SK-N-DZ (cell line): Measurements from ENCODE around the gene INPP5F. TPM values are rescaled to one million over a fixed set of nuclear protein-coding genes. Genes with fewer than 3 reads are reported as not detected.

Experiments used
- DNase-seq: peaks from one replicate; pipeline ENCODE4 v3.0.0-alpha.2; 2015; ENCODE audit warnings: low spot score
- polyA plus RNA-seq, 2 experiments: library from polyadenylated mRNA; depleted of rRNA; stranded (reverse); fragments of >200 nt; gene quantifications; 2 replicates each; pipeline ENCODE4 v1.2.3, GENCODE V29; 2014

The INPP5F gene
- polyA plus RNA-seq (2014; cell fraction: cytosol; rRNA removed): 24.1 and 26.1 TPM in 2 replicates
- 25.5 and 30.2 TPM in 2 replicates for polyA plus RNA-seq (2014; cell fraction: nucleus; rRNA removed)

- peak; percentile 99 for DNase-seq
Measured at GRCh38 chr10:119725828-119726675, at the start of gene INPP5F. INPP5F (plus strand) TSS chr10:119726050; CDS start chr10:119726263, 213 bp downstream.

- DNase-seq: no peak
Measured at GRCh38 chr10:119677126-119677525, 48.7 kb upstream of the INPP5F start.

GRCh38 chr10:119677904-119678755 lies 47.7 kb upstream of the INPP5F start:
- no peak for DNase-seq

- no peak for DNase-seq
Measured at GRCh38 chr10:119679480-119679829, 46.4 kb upstream of the INPP5F start.

- DNase-seq: no peak
Measured at GRCh38 chr10:119680050-119680449, 45.8 kb upstream of the INPP5F start.

GRCh38 chr10:119680650-119681081 lies 45.2 kb upstream of the INPP5F start:
- DNase-seq: no peak

- peak; percentile 80 for DNase-seq
Measured at GRCh38 chr10:119686465-119687191, 39.2 kb upstream of the INPP5F start.

- peak; percentile 64 for DNase-seq
Measured at GRCh38 chr10:119687192-119688032, 38.4 kb upstream of the INPP5F start.

- peak; percentile 90 for DNase-seq
Measured at GRCh38 chr10:119688033-119688508, 37.8 kb upstream of the INPP5F start.

- DNase-seq: no peak
Measured at GRCh38 chr10:119689016-119689580, 36.8 kb upstream of the INPP5F start.

GRCh38 chr10:119691726-119692125 lies 34.1 kb upstream of the INPP5F start:
- DNase-seq: no peak

GRCh38 chr10:119693262-119693957 lies 32.4 kb upstream of the INPP5F start:
- DNase-seq: no peak

- DNase-seq: no peak
Measured at GRCh38 chr10:119694608-119695007, 31.2 kb upstream of the INPP5F start.

- DNase-seq: no peak
Measured at GRCh38 chr10:119700321-119700954, 25.4 kb upstream of the INPP5F start.

GRCh38 chr10:119701861-119702260 lies 24.0 kb upstream of the INPP5F start:
- DNase-seq: no peak

GRCh38 chr10:119702583-119702982 lies 23.3 kb upstream of the INPP5F start:
- no peak for DNase-seq

- DNase-seq: no peak
Measured at GRCh38 chr10:119703903-119704508, 21.8 kb upstream of the INPP5F start.

GRCh38 chr10:119705434-119705831 lies 20.4 kb upstream of the INPP5F start:
- no peak for DNase-seq
